LNCaP clone FGC (cell line): ENCODE measurements around the gene OBI1.

Experiments used
- DNase-seq: peaks from one replicate; pipeline ENCODE4 v3.0.0-alpha.2; 2011; ENCODE audit warnings: low read depth
- H3K4me3 ChIP-seq: 2 replicates; pipeline ENCODE4 v1.5.1; 2011; ENCODE audit warnings: mild to moderate bottlenecking, low read depth, low read length, control low read depth
- TF ChIP-seq, protein P1 (sequence below): IDR thresholded peaks from 2 replicates; pipeline ENCODE4 v1.5.1; 2012; ENCODE audit warnings: mild to moderate bottlenecking; ENCODE audit not compliant: control insufficient read depth, insufficient read depth; ENCODE audit errors: extremely low read depth

The OBI1 gene

DNA sequence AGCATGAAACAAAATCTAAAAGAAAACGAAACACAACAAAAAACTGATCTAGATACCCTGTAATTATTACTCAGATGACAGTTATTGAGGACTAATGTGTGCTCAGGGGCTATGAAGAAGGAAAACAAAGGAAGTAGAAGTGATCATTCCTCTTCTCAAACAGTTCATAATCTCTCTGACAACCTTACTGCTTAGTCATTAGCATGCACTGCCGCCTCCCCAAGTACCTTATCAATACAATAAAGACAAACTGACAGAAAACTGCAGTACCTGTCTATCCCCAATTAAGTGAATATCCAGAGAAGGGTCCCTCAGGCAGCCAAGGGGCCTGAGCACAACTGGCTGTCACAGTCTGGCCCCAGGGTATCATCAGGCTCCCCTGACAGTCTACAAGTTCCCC is 33.6 kb downstream of the OBI1 start:
- no peak overlapping the region for H3K4me3 ChIP-seq
- DNase-seq, result no peak
- TF ChIP-seq, protein P1, sequence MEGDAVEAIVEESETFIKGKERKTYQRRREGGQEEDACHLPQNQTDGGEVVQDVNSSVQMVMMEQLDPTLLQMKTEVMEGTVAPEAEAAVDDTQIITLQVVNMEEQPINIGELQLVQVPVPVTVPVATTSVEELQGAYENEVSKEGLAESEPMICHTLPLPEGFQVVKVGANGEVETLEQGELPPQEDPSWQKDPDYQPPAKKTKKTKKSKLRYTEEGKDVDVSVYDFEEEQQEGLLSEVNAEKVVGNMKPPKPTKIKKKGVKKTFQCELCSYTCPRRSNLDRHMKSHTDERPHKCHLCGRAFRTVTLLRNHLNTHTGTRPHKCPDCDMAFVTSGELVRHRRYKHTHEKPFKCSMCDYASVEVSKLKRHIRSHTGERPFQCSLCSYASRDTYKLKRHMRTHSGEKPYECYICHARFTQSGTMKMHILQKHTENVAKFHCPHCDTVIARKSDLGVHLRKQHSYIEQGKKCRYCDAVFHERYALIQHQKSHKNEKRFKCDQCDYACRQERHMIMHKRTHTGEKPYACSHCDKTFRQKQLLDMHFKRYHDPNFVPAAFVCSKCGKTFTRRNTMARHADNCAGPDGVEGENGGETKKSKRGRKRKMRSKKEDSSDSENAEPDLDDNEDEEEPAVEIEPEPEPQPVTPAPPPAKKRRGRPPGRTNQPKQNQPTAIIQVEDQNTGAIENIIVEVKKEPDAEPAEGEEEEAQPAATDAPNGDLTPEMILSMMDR, result no peak

DNA sequence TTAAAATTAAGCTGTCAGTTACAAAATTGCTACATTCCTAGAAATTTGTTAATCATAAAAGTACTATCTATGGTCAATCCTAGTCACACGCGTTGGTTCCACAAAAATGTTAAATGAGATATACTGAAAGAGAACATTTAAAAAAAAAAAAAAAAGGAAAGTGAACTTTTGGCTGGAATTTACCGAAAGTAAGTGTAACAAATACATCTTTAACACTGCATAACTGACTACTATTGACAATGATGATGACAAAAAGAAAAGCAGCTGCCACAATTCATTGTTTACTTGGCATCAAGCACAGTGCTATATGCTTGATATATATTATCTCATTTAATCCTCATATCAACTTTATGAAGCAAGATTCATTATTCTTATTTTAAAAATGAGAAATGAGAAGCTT is 35.8 kb downstream of the OBI1 start:
- no peak overlapping the region for H3K4me3 ChIP-seq
- TF ChIP-seq, protein P1, result no peak
- DNase-seq, result no peak

GRCh38 chr13:78620936-78621470 is 38.0 kb downstream of the OBI1 start:
- no peak for DNase-seq
- TF ChIP-seq, protein P1, result no peak
- no peak overlapping the region for H3K4me3 ChIP-seq

GRCh38 chr13:78618411-78618810 is 40.5 kb downstream of the OBI1 start:
- TF ChIP-seq, protein P1, result no peak
- no peak for DNase-seq
- no peak overlapping the region for H3K4me3 ChIP-seq

DNA sequence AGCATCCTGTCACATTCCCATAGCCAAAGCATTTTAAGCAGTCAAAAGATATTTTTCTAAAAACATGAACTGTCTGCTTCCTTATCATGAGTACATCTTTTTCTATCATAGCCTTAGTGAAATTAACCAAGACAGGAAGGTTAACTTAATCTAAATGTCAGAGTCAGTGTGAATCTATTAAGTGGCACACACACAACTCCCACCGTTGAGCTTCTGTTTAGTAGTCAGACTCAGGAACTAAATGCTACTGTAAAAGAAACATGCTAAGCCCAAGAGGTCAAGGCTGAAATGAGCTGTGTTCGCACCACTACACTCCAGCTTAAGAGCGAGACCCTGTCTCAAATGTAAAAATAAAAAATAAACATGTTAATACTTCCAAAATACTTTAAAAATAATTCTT is 47.9 kb downstream of the OBI1 start:
- no peak for DNase-seq
- TF ChIP-seq, protein P1, result no peak
- H3K4me3 ChIP-seq, result no peak overlapping the region

DNA sequence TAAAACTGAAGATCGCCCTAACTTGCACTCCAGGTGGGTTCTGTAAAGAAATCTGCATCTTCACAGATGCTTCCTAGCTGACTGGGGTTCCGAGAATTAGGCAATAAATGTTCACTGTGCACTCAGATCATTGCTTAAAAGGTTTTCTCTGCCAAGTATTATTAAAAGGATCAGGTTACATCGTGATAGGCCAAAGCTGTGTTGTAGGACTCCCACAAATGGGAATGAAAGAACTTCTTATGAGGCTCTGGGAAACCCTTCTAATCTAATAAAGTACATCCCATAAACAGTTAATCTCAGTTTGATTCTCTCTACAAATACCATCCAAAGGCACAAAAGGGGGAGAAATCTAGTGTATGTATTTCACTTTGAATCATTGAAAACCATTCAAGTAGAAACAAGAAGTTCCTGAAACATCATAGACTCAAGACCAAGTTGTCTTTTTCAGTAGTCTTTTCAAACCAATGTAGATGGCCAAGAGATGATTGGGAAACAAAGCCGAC is 48.5 kb downstream of the OBI1 start:
- H3K4me3 ChIP-seq, result no peak overlapping the region
- TF ChIP-seq, protein P1, result no peak
- peak; percentile 19 for DNase-seq
